ENCODE data around the gene ACTR10.

DNA sequence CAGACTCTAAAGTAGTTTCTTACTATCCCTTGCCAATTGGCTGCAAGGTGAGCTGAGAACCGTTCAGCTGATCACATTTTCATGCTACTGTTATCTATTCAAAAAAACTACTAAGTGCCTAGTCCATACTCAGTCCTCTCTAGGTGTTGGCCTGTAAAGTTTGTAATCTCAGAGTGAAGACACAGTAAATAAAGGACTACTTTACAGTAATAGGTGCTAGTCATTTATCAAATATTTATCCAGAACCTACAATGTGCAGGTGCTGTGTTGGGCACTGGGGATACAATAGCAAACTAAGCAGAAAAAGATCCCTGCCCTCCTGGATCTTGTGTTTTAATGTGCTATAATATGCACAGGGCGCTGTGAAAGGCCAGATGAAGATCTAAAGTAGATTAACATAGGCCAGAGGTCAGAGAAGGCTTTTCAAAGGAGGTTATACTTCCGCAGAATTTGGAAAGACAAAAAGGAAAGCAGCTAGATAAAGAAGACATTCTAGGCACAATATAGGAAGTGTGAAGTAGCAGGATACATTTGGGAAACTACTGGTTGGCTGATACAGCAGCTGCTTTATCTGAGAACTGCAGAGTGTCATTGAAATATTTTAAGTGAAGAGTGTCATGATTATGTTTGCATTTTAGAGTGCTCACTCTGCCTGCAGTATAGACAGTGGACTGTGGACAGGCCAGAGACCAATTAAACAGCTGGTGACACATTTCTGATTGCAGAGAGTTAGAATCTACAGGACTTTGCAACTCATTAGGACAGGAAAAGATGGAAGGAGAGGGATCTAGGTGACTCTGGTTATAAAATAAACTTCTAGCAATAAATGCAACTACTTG, 8.0 kb upstream of the ACTR10 start:
- no peak for TF ChIP-seq POLR2A (IDR thresholded peaks at IDR 0.05)
- TF ChIP-seq, protein P1, sequence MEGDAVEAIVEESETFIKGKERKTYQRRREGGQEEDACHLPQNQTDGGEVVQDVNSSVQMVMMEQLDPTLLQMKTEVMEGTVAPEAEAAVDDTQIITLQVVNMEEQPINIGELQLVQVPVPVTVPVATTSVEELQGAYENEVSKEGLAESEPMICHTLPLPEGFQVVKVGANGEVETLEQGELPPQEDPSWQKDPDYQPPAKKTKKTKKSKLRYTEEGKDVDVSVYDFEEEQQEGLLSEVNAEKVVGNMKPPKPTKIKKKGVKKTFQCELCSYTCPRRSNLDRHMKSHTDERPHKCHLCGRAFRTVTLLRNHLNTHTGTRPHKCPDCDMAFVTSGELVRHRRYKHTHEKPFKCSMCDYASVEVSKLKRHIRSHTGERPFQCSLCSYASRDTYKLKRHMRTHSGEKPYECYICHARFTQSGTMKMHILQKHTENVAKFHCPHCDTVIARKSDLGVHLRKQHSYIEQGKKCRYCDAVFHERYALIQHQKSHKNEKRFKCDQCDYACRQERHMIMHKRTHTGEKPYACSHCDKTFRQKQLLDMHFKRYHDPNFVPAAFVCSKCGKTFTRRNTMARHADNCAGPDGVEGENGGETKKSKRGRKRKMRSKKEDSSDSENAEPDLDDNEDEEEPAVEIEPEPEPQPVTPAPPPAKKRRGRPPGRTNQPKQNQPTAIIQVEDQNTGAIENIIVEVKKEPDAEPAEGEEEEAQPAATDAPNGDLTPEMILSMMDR (IDR thresholded peaks at IDR 0.05), result no peak

Data from testis (tissue), 2 donors.